SK-N-MC (cell line): Measurements from ENCODE around the gene PTPN1.

Experiments used
- EZH2 ChIP-seq: fragments of 200-600 bp; sonication (generic); IDR thresholded peaks from one replicate; pipeline ENCODE4 v1.6.1; 2017; ENCODE audit warnings: antibody characterized with exemption
- FOXP2 ChIP-seq: optimal IDR thresholded peaks from 2 replicates; pipeline ENCODE3; 2011; ENCODE audit warnings: mild to moderate bottlenecking, moderate library complexity; ENCODE audit not compliant: insufficient read depth; ENCODE audit errors: extremely low read length, control extremely low read depth
- POLR2AphosphoS5 ChIP-seq: IDR thresholded peaks from 2 replicates; pipeline ENCODE4 v1.6.1; 2012; ENCODE audit warnings: mild to moderate bottlenecking, low read depth, low read length, borderline replicate concordance

DNA sequence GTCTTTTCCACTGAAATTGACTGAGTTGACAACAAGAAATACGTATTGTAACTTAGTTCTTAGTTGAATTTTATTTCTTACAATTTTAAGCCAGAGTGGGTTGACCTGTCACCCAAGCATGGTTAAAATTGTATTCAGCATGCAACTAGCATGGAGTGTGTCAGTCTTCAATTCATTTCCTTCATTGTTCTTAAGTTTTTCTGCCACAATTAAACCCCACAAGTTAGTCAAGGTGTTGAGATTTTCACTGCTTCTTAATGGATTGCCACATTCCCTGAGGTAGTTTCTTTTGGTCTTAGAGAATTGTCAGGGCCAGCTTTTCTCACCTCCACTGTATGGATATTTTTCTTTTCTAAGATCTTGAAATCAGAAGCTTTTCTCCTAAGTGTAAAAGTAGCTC, 2.1 kb downstream of the PTPN1 start:
- TF ChIP-seq POLR2AphosphoS5 = no peak
- no peak for TF ChIP-seq EZH2
- TF ChIP-seq FOXP2 = no peak
